Osteocyte (in vitro differentiated cells): Measurements from ENCODE around the gene ZNF536. TPM values are rescaled to one million over a fixed set of nuclear protein-coding genes. Genes with fewer than 3 reads are reported as not detected.

ENCODE experiments used
- DNase-seq: peaks from one replicate; pipeline ENCODE4 v3.0.0; 2021; ENCODE audit warnings: mixed read lengths; ENCODE audit not compliant: unreplicated experiment; ENCODE audit errors: extremely low spot score
- H3K27ac Mint-ChIP-seq: one replicate; pipeline ENCODE4 v1.8.0; 2021; ENCODE audit warnings: mild to moderate bottlenecking, mixed read lengths; ENCODE audit not compliant: unreplicated experiment
- H3K27me3 Mint-ChIP-seq: one replicate; pipeline ENCODE4 v1.8.0; 2021; ENCODE audit warnings: mixed read lengths; ENCODE audit not compliant: unreplicated experiment
- H3K36me3 Mint-ChIP-seq: one replicate; pipeline ENCODE4 v1.8.0; 2021; ENCODE audit warnings: mixed read lengths; ENCODE audit not compliant: unreplicated experiment
- H3K4me1 Mint-ChIP-seq: one replicate; pipeline ENCODE4 v1.8.0; 2021; ENCODE audit warnings: mixed read lengths; ENCODE audit not compliant: unreplicated experiment
- H3K4me3 Mint-ChIP-seq: one replicate; pipeline ENCODE4 v1.8.0; 2021; ENCODE audit warnings: mild to moderate bottlenecking, moderate library complexity, mixed read lengths; ENCODE audit not compliant: unreplicated experiment
- H3K9me3 Mint-ChIP-seq: one replicate; pipeline ENCODE4 v1.8.0; 2021; ENCODE audit warnings: mixed read lengths; ENCODE audit not compliant: unreplicated experiment
- CTCF ChIP-seq: fragments of 200-600 bp; sonication (generic); IDR thresholded peaks from 2 replicates; pipeline ENCODE4 v1.5.0; 2021; ENCODE audit warnings: antibody characterized with exemption, mild to moderate bottlenecking, moderate library complexity
- total RNA-seq: library from RNA; stranded (reverse); gene quantifications from 2 replicates; pipeline ENCODE4 v1.2.1, GENCODE V29; 2021

The ZNF536 gene
- total RNA-seq, 1 donor from 2014 or later: not detected

- no peak for TF ChIP-seq CTCF
- H3K4me3 Mint-ChIP-seq: no peak overlapping the region
- H3K4me1 Mint-ChIP-seq: no peaks in the 10 kb centered on the region
- H3K9me3 Mint-ChIP-seq: peaks cover 29% of the 10 kb centered on the region
- H3K36me3 Mint-ChIP-seq: no peaks in the 10 kb centered on the region
- no peaks in the 10 kb centered on the region for H3K27me3 Mint-ChIP-seq
- no peak for DNase-seq
- no peak overlapping the region for H3K27ac Mint-ChIP-seq
Observed at GRCh38 chr19:30541575-30541974, 169.4 kb downstream of the ZNF536 start.

GRCh38 chr19:30543243-30543945 lies 171.2 kb downstream of the ZNF536 start:
- Mint-ChIP-seq H3K27ac (no peak overlapping the region), H3K9me3 (peaks cover 24% of the 10 kb centered on the region), H3K4me3 (no peak overlapping the region), H3K4me1 (no peaks in the 10 kb centered on the region), H3K36me3 (no peaks in the 10 kb centered on the region), H3K27me3 (no peaks in the 10 kb centered on the region)
- no peak for DNase-seq
- TF ChIP-seq CTCF: no peak

DNA sequence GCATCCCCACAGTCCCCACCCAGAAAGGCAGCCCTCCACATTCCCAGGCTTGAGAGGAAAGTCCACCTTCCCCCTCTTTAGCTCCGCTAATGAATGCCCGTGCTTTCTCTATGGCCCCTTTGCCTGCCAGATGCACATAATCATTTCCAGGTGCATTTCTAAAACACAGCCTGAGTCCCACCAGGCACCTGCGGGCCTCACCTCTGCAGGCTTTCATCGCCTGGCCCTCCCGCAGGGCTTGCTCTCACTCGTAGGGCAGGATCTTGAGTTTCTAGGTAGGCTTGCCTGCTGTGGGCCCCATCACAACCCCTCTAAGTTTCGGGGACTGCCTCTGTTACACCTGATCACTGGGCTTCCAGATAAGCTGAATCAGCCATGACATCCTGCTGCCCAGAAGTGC lies 173.6 kb downstream of the ZNF536 start:
- H3K4me1 Mint-ChIP-seq: no peaks in the 10 kb centered on the region
- H3K27ac Mint-ChIP-seq: no peak overlapping the region
- peaks cover 23% of the 10 kb centered on the region for H3K9me3 Mint-ChIP-seq
- no peaks in the 10 kb centered on the region for H3K36me3 Mint-ChIP-seq
- no peak overlapping the region for H3K4me3 Mint-ChIP-seq
- no peaks in the 10 kb centered on the region for H3K27me3 Mint-ChIP-seq
- no peak for TF ChIP-seq CTCF
- DNase-seq: no peak

GRCh38 chr19:30546332-30546731 lies 174.1 kb downstream of the ZNF536 start:
- H3K27ac Mint-ChIP-seq: no peak overlapping the region
- H3K4me1 Mint-ChIP-seq: no peaks in the 10 kb centered on the region
- H3K9me3 Mint-ChIP-seq: peaks cover 23% of the 10 kb centered on the region
- no peak for TF ChIP-seq CTCF
- H3K27me3 Mint-ChIP-seq: no peaks in the 10 kb centered on the region
- no peak for DNase-seq
- no peaks in the 10 kb centered on the region for H3K36me3 Mint-ChIP-seq
- no peak overlapping the region for H3K4me3 Mint-ChIP-seq

DNA sequence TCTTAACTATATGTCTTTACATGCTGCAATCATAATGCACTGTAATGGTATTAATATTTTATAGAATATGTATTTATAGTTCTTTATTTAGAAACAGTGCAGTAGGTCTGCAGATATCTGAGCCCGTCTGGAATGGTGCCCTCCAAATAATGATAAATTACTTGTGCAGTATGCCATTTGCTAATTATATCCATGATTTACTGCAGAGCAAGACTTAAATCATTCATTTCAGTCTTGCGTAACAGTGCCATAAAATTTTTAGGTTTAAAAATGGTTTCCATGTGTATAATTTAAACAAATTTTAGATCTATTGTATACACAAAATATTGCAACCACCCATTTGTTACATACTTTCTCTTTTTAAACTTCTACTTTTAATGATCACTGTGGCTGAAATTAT lies 175.1 kb downstream of the ZNF536 start:
- DNase-seq: no peak
- Mint-ChIP-seq H3K36me3 (no peaks in the 10 kb centered on the region), H3K27ac (no peak overlapping the region), H3K4me1 (no peaks in the 10 kb centered on the region), H3K9me3 (peaks cover 28% of the 10 kb centered on the region), H3K27me3 (no peaks in the 10 kb centered on the region), H3K4me3 (no peak overlapping the region)
- no peak for TF ChIP-seq CTCF
